ENCODE data around the gene UBALD1. TPM values are rescaled to one million over a fixed set of nuclear protein-coding genes. Genes with fewer than 3 reads are reported as not detected.

The UBALD1 gene
- total and polyA plus RNA-seq, 9 of the 15 experiments (the other 6 are each of a cell fraction or from before 2014, with no cell fraction given), result 1.3 to 38.0 (median 6.2) TPM; not detected in 2

- TF ChIP-seq CTCF (IDR thresholded peaks at IDR 0.05 in 2 of 3, conservative IDR thresholded peaks at IDR 0.05 in 1 of 3; ENCODE audit: insufficient read depth in 2 of 3, low read depth in 1 of 3, low read length in 3 of 3) (no peak), NFIX (CRISPR knock-in tag; IDR thresholded peaks at IDR 0.05; ENCODE audit: low read depth) (no peak), ATF1 (CRISPR knock-in tag; IDR thresholded peaks at IDR 0.05) (no peak), ATF1 (tag; IDR thresholded peaks at IDR 0.05) (peak; percentile 90), ZBTB7A (IDR thresholded peaks at IDR 0.05; ENCODE audit: borderline replicate concordance, control insufficient read depth, low read depth, low read length) (peak; percentile 11; the same call in 1 of the 2 replicates), ZFP36 (IDR thresholded peaks at IDR 0.05; ENCODE audit: low read depth, low read length, partially characterized antibody) (no peak), SP1 (CRISPR knock-in tag; IDR thresholded peaks at IDR 0.05) (0 out of 2 replicates have a peak, but pooled peaks have one; percentile 33), ZNF511 (CRISPR knock-in tag; IDR thresholded peaks at IDR 0.05) (peak; percentile 91), PRMT5 (CRISPR knock-in tag; IDR thresholded peaks at IDR 0.05) (0 out of 2 replicates have a peak, but pooled peaks have one; percentile 58), SIN3A (IDR thresholded peaks at IDR 0.05; ENCODE audit: borderline replicate concordance in 2 of 2, control insufficient read depth in 1 of 2, low read depth in 2 of 2, low read length in 2 of 2) (peak in 1 of 2 experiments; percentile 49; a peak in 1 of 4 replicates), ZNF431 (CRISPR knock-in tag; IDR thresholded peaks at IDR 0.05) (peak; percentile 50; the same call in 1 of the 2 replicates), FOXM1 (IDR thresholded peaks at IDR 0.05; ENCODE audit: low read depth) (no peak), FOXM1 (CRISPR knock-in tag; IDR thresholded peaks at IDR 0.05; ENCODE audit: low read depth) (0 out of 2 replicates have a peak, but pooled peaks have one; percentile 87), KDM2B (CRISPR knock-in tag; IDR thresholded peaks at IDR 0.05) (peak; percentile 60; the same call in 1 of the 2 replicates), ERF (CRISPR knock-in tag; IDR thresholded peaks at IDR 0.05) (0 out of 2 replicates have a peak, but pooled peaks have one; percentile 15), POLR2G (IDR thresholded peaks at IDR 0.05; ENCODE audit: low read depth, low read length) (peak; percentile 97), ZBTB17 (CRISPR knock-in tag; IDR thresholded peaks at IDR 0.05) (peak; percentile 62; the same call in 1 of the 2 replicates), MNT (conservative IDR thresholded peaks at IDR 0.05) (0 out of 4 replicates have a peak, but pooled peaks of 1 of the 2 experiments have one; percentile 3), NR2C2 (CRISPR knock-in tag; IDR thresholded peaks at IDR 0.05) (no peak), NR2C2 (tag; IDR thresholded peaks at IDR 0.05) (peak; percentile 83), PHF20 (IDR thresholded peaks at IDR 0.05; ENCODE audit: partially characterized antibody) (peak; percentile 44), ZNF12 (CRISPR knock-in tag; IDR thresholded peaks at IDR 0.05) (0 out of 2 replicates have a peak, but pooled peaks have one; percentile 41), ZNF280B (CRISPR knock-in tag; IDR thresholded peaks at IDR 0.05) (0 out of 2 replicates have a peak, but pooled peaks have one; percentile 53)
These were observed 10.3 kb upstream of the UBALD1 start (continued) for GRCh38 chr16:4624827-4625559.
